NCI-H2227 (cell line): ENCODE measurements around the gene GJA4.

Experiments
- DNase-seq: peaks from one replicate; lab custom pipeline; 2025; ENCODE audit not compliant: unreplicated experiment; lab: John Stamatoyannopoulos, UW

The GJA4 gene

DNA sequence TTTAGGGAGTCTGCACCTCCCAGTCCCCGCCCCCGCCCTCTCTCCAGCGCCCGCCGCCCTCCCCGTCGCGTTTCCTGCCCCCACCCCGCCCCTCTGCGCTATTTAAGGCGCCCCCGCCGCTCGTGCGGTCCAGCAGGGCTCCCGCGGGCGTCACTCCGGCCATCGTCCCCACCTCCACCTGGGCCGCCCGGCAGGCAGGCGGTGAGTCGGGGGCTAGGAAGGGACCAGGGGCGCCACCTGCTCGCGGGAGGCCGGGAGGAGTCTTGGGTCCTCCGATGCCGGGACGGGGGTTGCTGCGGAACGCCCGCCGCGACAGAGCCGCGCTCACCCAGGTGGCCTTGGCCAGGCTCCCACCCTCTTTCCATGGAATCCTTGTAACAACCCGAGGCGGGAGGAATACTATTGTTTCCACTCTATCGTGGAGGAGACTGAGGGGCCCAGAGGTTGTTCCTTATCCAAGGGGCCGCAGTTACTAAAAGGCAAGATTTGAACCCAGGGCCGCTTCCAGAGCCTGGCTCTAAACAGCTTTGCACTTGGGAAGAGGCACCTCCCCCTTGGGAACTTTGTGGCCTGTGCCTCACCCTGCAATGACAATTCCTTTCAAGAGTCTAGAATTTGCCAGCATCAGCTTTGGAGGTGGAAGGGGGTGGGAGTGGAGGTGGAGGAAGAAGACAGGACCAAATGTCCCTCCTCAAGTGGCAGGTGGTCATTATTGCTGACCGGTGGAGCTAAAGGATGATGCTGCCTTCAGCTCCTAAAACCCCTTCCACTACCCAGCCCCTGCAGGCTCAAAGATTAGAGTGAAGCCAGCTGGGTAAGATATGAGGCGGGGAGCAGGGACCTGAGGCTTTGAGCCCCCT is at the start of gene GJA4:
Gene GJA4, plus strand, starts transcription at position 132 of the 860 bp plus-strand sequence. CDS start 1,215 bp downstream, outside the sequence.
- no peak for DNase-seq

DNA sequence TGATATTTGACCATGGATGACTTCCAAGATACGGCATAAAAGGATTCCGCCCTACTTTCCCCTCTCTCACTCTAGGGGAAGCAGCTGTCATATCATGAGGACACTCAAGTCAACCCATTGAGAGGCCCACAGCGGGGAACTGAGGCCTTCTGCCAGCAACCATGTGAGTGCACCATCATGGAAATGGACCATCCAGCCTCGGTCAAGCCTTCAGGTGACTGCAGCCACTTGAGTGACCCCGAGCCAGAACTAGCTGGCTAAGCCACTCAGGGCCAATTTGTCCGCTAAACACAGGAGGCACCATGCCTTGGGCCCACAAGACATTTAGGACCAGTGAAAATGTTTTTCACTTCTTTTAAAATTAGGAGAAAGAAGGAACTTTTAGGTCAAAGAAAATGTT is 49.0 kb upstream of the GJA4 start:
- no peak for DNase-seq

- DNase-seq = no peak
Observed at GRCh38 chr1:34744851-34745250, 47.9 kb upstream of the GJA4 start.

- no peak for DNase-seq
Observed at GRCh38 chr1:34745666-34746065, 47.1 kb upstream of the GJA4 start.

DNA sequence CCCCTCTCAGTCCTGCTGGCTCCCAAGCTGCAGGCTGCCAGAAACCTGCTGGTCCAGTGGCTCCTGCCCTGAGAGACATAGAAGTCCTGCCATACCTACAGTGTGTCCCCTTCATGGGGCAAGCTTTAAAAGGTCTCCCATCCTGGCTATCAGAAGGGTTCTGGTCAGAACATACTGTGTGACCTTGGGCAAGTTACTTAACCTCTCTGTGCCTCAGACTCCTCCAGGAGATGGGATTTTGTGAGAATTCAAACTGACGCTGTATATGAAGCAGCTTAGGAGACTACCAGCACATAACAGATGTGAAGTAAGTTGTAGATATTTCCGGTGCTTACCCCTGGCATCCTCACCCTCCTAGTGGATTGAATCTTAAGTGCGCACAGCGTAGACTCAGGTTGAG is 46.7 kb upstream of the GJA4 start:
- DNase-seq = no peak

DNA sequence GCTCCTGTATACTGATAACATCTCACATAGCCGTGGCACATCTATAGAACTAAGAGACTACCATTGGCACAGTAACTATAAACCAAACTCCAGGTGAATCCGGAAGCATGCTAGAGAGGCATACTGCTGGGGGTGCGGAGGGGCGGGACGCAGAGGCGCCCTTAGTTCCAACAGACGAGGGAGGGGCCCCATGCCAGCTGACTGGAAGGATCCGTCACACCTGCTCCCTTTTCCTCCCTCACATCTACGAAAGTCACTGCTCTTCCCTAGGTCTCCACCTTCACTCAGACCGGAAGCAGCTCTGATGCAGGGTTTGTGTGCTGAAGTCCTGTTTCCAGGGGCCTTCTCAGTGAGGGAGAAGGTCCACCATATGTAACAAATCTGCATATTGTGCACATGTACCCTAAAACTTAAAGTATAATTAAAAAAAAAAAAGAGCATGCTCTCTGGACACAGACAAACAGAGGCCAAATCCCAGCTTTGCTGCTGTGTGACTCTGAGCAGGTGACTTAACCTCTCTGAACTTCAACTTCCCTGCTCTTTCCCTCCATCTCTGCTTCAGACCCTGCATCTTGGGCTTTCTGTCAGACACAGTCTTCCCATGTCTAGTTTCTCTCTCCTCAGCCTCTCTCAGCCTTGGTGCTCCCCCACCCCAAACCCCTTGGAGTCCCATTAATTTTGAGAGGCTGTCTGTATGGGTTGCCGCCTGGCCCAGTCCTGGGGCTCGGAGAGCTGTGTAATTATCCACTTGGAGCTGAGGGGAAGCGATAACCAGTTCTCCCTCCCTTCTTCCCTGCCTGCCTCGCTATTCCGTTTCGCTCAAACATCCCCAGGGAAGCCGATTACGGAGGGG is 45.8 kb upstream of the GJA4 start:
- peak; percentile 80 for DNase-seq

GRCh38 chr1:34747638-34747941 is 45.2 kb upstream of the GJA4 start:
- peak; percentile 80 for DNase-seq

DNA sequence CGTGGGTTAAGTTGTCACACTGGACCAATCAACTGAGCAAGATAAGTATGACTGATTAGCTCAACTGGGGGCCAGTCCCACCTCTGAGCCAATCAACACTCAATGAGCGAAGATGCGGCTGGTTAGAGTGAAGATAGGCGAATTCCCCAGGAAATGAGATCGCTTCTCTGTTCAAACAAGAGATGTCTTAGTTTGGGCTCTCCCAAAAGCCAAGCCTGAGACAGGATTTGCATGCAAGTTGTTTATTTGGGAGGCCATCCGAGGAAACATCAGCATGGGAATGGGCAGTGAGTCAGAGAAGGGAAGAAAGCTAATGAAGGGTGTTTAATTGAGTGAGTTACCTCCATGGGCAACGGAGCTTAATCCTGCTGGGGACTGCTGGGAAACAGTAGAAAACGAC is 42.8 kb upstream of the GJA4 start:
- no peak for DNase-seq

DNA sequence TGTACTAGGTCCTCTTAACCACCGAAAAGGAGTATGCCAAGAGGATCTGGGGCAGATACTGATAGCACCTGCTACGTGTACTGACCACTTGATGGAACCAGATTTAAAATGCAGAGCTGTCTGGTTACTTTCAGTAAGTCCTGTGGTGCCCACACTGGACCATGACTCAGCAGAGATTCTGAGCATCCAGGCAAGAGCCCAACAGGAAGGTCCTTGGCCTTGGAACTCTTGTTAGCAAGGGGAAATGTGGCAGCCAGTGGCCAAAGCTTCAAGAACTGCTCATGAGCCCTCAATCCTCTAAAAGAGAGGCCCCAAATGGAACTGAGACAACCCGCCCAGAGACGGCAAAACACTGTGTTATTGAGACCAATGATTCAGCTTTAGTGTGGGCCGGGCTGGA is 42.2 kb upstream of the GJA4 start:
- DNase-seq = no peak

GRCh38 chr1:34753163-34753562 is 39.6 kb upstream of the GJA4 start:
- DNase-seq = peak; percentile 14

DNA sequence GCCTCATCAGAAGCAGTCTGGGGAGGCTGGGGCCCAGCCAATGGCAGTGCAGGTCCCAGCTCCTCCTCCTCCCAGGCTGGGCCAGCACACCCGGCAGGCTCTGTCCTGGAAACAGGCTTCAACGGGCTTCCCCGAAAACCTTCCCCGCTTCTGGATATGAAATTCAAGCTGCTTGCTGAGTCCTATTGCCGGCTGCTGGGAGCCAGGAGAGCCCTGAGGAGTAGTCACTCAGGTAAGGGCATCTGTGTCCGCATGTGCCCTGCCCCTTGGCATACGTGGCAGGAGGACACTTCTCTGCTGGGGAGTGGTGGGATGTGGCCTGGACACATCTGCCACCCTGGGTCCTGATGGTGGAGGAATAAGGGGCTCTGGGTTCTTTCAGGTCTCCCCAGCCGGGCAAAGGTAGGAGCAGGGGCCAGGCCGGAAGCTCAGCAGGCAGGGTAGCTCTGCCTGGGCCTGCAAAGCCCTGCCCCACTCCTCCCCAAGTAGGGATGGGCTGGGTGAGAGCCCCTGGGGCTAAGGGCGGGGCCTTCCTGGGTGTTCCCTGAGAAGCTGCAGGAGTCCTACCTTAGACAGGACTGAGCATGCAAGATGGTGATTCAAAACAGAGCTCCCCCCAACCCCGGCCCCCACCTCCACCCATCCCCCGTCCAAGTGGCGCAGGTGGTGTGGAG is 37.7 kb upstream of the GJA4 start, which contains the start of gene GJB5:
Gene GJB5, plus strand, starts transcription at position 84 of the 674 bp plus-strand sequence. CDS start 2,284 bp downstream, outside the sequence.
- DNase-seq = no peak

GRCh38 chr1:34755961-34756360 is 36.8 kb upstream of the GJA4 start:
- DNase-seq = no peak

DNA sequence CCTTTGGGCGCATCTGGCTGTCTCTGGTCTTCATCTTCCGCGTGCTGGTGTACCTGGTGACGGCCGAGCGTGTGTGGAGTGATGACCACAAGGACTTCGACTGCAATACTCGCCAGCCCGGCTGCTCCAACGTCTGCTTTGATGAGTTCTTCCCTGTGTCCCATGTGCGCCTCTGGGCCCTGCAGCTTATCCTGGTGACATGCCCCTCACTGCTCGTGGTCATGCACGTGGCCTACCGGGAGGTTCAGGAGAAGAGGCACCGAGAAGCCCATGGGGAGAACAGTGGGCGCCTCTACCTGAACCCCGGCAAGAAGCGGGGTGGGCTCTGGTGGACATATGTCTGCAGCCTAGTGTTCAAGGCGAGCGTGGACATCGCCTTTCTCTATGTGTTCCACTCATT is 35.4 kb upstream of the GJA4 start:
- DNase-seq = no peak

- DNase-seq = no peak
Observed at GRCh38 chr1:34758751-34759150, 34.0 kb upstream of the GJA4 start.

DNA sequence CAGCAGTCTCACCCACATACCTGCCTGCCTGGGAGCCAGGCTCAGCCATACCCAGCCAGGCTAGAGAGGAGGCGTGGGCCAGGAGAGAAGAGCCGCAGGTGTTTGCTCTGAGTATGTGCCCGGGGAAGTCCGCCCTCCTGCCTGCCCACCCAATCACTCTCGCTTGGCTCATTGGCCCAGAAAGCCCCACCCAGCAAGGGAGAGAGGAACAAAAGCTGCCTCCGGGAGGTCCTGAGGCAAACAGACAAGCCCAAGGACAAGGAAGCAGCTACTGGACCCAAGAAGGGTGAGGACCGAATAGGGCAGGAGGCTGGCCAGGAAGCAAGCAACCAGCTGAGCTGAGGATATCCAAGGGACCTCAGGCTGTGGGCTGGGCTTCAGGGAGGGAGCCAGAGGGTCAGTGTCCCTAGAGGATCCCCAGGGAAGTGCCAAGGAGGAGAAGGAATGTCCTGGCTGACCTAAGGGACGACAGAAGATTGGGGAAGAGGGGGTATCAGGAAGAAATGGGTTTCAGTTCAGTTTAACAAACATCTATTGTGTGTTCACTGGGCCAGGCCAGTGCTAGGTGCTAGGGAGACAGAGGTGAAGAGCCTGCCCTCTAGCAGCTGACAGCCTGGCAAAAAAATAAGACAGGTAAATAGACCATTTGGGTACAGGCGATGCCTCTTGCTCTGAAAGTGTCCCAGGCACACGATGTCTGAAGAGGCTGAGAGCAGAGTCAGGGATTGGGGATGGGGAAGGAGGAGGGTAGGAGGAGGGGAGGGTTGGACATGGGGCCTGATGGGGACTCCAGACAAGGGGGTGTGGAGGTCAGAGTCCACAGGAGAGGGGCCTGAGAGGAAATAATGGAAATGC is 33.1 kb upstream of the GJA4 start, which contains the start of gene GJB4:
Gene GJB4, plus strand, starts transcription at position 238 of the 855 bp plus-strand sequence. CDS start 1,515 bp downstream, outside the sequence.
- no peak for DNase-seq

- no peak for DNase-seq
Observed at GRCh38 chr1:34761176-34761761, 31.5 kb upstream of the GJA4 start.

- no peak for DNase-seq
Observed at GRCh38 chr1:34761776-34762307, 31.0 kb upstream of the GJA4 start.

- DNase-seq = no peak
Observed at GRCh38 chr1:34762474-34763141, 30.2 kb upstream of the GJA4 start.

GRCh38 chr1:34763142-34763781 is 29.5 kb upstream of the GJA4 start:
- DNase-seq = no peak
